Fibroblast of pulmonary artery (primary cell): ENCODE results near the gene BCL2L1.

Source experiments
- DNase-seq: peaks from one replicate; pipeline ENCODE4 v3.0.0-alpha.2; 2010; ENCODE audit warnings: low read depth
- H3K4me3 ChIP-seq: replicated peaks from 2 replicates; pipeline ENCODE4 v1.5.1; 2011; ENCODE audit warnings: low read depth, mild to moderate bottlenecking, control low read depth, low read length, moderate library complexity
- TF ChIP-seq, protein P1 (sequence below): IDR thresholded peaks from 2 replicates; pipeline ENCODE4 v1.5.1; 2011; ENCODE audit warnings: mild to moderate bottlenecking, control low read depth, low read length, inconsistent platforms; ENCODE audit errors: missing control alignments

Gene BCL2L1

GRCh38 chr20:31717478-31718201 lies 5.0 kb downstream of the BCL2L1 start:
- no peak for DNase-seq
- no peak overlapping the region for H3K4me3 ChIP-seq
- TF ChIP-seq, protein P1, sequence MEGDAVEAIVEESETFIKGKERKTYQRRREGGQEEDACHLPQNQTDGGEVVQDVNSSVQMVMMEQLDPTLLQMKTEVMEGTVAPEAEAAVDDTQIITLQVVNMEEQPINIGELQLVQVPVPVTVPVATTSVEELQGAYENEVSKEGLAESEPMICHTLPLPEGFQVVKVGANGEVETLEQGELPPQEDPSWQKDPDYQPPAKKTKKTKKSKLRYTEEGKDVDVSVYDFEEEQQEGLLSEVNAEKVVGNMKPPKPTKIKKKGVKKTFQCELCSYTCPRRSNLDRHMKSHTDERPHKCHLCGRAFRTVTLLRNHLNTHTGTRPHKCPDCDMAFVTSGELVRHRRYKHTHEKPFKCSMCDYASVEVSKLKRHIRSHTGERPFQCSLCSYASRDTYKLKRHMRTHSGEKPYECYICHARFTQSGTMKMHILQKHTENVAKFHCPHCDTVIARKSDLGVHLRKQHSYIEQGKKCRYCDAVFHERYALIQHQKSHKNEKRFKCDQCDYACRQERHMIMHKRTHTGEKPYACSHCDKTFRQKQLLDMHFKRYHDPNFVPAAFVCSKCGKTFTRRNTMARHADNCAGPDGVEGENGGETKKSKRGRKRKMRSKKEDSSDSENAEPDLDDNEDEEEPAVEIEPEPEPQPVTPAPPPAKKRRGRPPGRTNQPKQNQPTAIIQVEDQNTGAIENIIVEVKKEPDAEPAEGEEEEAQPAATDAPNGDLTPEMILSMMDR, result no peak

GRCh38 chr20:31716818-31717477 lies 5.7 kb downstream of the BCL2L1 start:
- no peak for DNase-seq
- TF ChIP-seq, protein P1, result no peak
- H3K4me3 ChIP-seq, result no peak overlapping the region

- DNase-seq, result no peak
- no peak overlapping the region for H3K4me3 ChIP-seq
- TF ChIP-seq, protein P1, result no peak
Measured at GRCh38 chr20:31716351-31716750, 6.3 kb downstream of the BCL2L1 start.

DNA sequence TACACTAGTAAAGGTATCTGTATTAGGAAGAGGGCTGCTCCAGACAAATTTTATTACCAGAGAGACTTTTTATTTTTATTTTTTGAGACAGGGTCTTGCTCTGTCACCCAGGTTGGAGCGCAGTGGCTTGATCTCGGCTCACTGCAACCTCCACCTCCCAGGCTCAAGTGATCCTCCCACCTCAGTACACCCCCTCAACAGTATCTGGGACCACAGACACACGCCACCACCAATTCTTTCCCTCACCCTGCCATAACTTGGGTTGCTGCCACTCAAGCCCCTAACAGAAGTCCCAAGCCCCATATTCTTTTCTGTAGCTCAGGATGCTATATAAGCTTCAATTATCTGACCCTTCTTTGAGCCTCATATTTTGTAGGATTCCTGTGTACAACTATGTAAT lies 6.9 kb downstream of the BCL2L1 start:
- no peak for DNase-seq
- TF ChIP-seq, protein P1, result no peak
- no peak overlapping the region for H3K4me3 ChIP-seq

GRCh38 chr20:31713312-31714273 lies 9.1 kb downstream of the BCL2L1 start:
- peak overlapping the region; percentile 48 for H3K4me3 ChIP-seq
- DNase-seq, result peak; percentile 91
- TF ChIP-seq, protein P1, result no peak

DNA sequence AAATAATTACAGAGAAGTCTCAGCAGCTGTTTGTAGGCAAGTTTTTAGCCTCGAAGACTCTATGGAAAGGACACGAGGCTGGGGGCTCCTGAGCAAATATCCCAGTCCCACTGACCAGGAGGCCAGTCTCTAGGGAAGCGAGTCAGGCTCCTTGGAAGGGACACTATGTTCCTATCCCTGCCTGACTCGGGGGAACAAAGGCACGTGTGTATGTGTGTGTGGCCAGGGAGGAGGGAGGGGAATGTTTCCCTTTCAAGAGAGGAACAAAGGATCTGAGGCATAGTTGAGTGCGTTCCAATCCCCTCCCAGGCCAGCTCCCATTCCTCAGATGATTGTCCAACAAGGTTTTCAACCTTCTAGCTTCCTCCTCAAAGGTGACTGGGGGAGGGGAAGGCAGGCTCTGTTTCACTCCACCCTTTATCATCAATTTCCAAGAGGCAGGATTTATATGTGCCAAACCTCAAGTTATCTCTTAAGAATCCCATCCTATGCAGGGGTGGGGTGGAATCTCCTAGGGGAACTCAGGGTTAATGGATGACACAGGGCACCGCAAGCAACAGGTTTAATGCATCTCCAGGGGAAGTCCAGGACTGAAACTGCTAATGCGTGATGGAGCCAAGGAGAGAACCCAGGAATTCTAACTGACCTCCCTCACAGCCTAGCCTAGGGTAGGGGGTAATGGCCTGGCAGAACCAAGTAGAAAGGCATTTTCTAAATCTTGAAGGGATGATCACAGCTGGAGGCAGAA lies 9.9 kb downstream of the BCL2L1 start:
- H3K4me3 ChIP-seq, result peak overlapping the region; percentile 48
- TF ChIP-seq, protein P1, result no peak
- peak; percentile 93 for DNase-seq
